ENCODE data around the gene MGAT4A. TPM values are rescaled to one million over a fixed set of nuclear protein-coding genes. Genes with fewer than 3 reads are reported as not detected.

Gene MGAT4A
- total and polyA plus RNA-seq, 5 donors from 2014 or later = 101 to 143 (median 127) TPM

- H3K4me3 ChIP-seq (ENCODE audit: low read depth, low read length) = peak overlapping the region; percentile 19
- H3K27me3 Mint-ChIP-seq = no peaks in the 10 kb centered on the region
- no peak for DNase-seq
These were observed 37.6 kb upstream of the MGAT4A start for GRCh38 chr2:98768384-98769113.

GRCh38 chr2:98764499-98764898, 33.6 kb upstream of the MGAT4A start:
- H3K4me1 Mint-ChIP-seq = peaks cover 14 to 80% (median 50%) of the 10 kb centered on the region in 4 donors
- H3K27me3 Mint-ChIP-seq = no peaks in the 10 kb centered on the region
- no peak overlapping the region for H3K4me3 Mint-ChIP-seq
- no peaks in the 10 kb centered on the region for H3K9me3 ChIP-seq (ENCODE audit: control insufficient read depth in 2 of 2, low read length in 2 of 2)
- H3K27me3 ChIP-seq (ENCODE audit: control insufficient read depth, insufficient read depth, low read length) = no peaks in the 10 kb centered on the region
- ATAC-seq (ENCODE audit: low read depth in 2 of 2) (no peak), DNase-seq (no peak)
- no peak overlapping the region for H3K4me3 ChIP-seq (ENCODE audit: low read depth, low read length)
- no peak overlapping the region for H3K27ac ChIP-seq (ENCODE audit: insufficient read depth, low read length, poor library complexity, severe bottlenecking)
- H3K4me1 ChIP-seq (ENCODE audit: control insufficient read depth, insufficient read depth, low read length, poor library complexity, severe bottlenecking) = peaks cover 48% of the 10 kb centered on the region
- H3K36me3 Mint-ChIP-seq = peaks cover 8% of the 10 kb centered on the region
- peaks cover 0 to 2% (median 0%) of the 10 kb centered on the region in 7 donors for H3K9me3 Mint-ChIP-seq
- peak overlapping the region in 1 of 3 donors; percentile 90 for H3K27ac Mint-ChIP-seq
- H3K36me3 ChIP-seq (ENCODE audit: control insufficient read depth, insufficient read depth, low read length) = no peaks in the 10 kb centered on the region

More at GRCh38 chr2:98768384-98769113, 37.6 kb upstream of the MGAT4A start:
- Mint-ChIP-seq H3K27ac (peak overlapping the region; percentile 82 to 89 (median 88)), H3K4me1 (peaks cover 11 to 83% (median 53%) of the 10 kb centered on the region in 4 donors), H3K36me3 (peaks cover 8% of the 10 kb centered on the region), H3K4me3 (peak overlapping the region in 3 of 4 donors; percentile 33 to 61 (median 46)), H3K9me3 (peaks cover 0 to 2% (median 0%) of the 10 kb centered on the region in 7 donors)
- ATAC-seq (ENCODE audit: low read depth in 2 of 2) = no peak
- Histone ChIP-seq H3K27me3 (ENCODE audit: control insufficient read depth, insufficient read depth, low read length) (no peaks in the 10 kb centered on the region), H3K36me3 (ENCODE audit: control insufficient read depth, insufficient read depth, low read length) (no peaks in the 10 kb centered on the region), H3K4me1 (ENCODE audit: control insufficient read depth, insufficient read depth, low read length, poor library complexity, severe bottlenecking) (peaks cover 53% of the 10 kb centered on the region), H3K27ac (ENCODE audit: insufficient read depth, low read length, poor library complexity, severe bottlenecking) (peak overlapping the region; percentile 85), H3K9me3 (ENCODE audit: control insufficient read depth in 2 of 2, low read length in 2 of 2) (no peaks in the 10 kb centered on the region)

GRCh38 chr2:98763209-98763951, 32.4 kb upstream of the MGAT4A start:
- DNase-seq = no peak
- Mint-ChIP-seq H3K27ac (peak overlapping the region in 1 of 3 donors; percentile 79), H3K4me3 (peak overlapping the region in 1 of 4 donors; percentile 51), H3K9me3 (peaks cover 0 to 2% (median 0%) of the 10 kb centered on the region in 7 donors), H3K36me3 (peaks cover 8% of the 10 kb centered on the region), H3K27me3 (no peaks in the 10 kb centered on the region), H3K4me1 (peaks cover 20 to 79% (median 45%) of the 10 kb centered on the region in 4 donors)
- Histone ChIP-seq H3K36me3 (ENCODE audit: control insufficient read depth, insufficient read depth, low read length) (no peaks in the 10 kb centered on the region), H3K4me1 (ENCODE audit: control insufficient read depth, insufficient read depth, low read length, poor library complexity, severe bottlenecking) (peaks cover 49% of the 10 kb centered on the region), H3K27ac (ENCODE audit: insufficient read depth, low read length, poor library complexity, severe bottlenecking) (no peak overlapping the region), H3K27me3 (ENCODE audit: control insufficient read depth, insufficient read depth, low read length) (no peaks in the 10 kb centered on the region), H3K9me3 (ENCODE audit: control insufficient read depth in 2 of 2, low read length in 2 of 2) (no peaks in the 10 kb centered on the region), H3K4me3 (ENCODE audit: low read depth, low read length) (no peak overlapping the region)
- ATAC-seq (ENCODE audit: low read depth in 2 of 2) = no peak

- Mint-ChIP-seq H3K27me3 (peaks cover 5% of the 10 kb centered on the region), H3K4me3 (peak overlapping the region in 2 of 4 donors; percentile 43 to 66), H3K4me1 (peaks cover 31 to 79% (median 51%) of the 10 kb centered on the region in 4 donors), H3K36me3 (peaks cover 8% of the 10 kb centered on the region), H3K27ac (peak overlapping the region; percentile 39 to 83 (median 59)), H3K9me3 (peaks cover 0 to 2% (median 0%) of the 10 kb centered on the region in 7 donors)
- no peaks in the 10 kb centered on the region for H3K9me3 ChIP-seq (ENCODE audit: control insufficient read depth in 2 of 2, low read length in 2 of 2)
- no peak for DNase-seq
- no peaks in the 10 kb centered on the region for H3K27me3 ChIP-seq (ENCODE audit: control insufficient read depth, insufficient read depth, low read length)
- peaks cover 56% of the 10 kb centered on the region for H3K4me1 ChIP-seq (ENCODE audit: control insufficient read depth, insufficient read depth, low read length, poor library complexity, severe bottlenecking)
- no peak overlapping the region for H3K4me3 ChIP-seq (ENCODE audit: low read depth, low read length)
- H3K36me3 ChIP-seq (ENCODE audit: control insufficient read depth, insufficient read depth, low read length) = no peaks in the 10 kb centered on the region
- H3K27ac ChIP-seq (ENCODE audit: insufficient read depth, low read length, poor library complexity, severe bottlenecking) = peak overlapping the region; percentile 30
- ATAC-seq (ENCODE audit: low read depth in 2 of 2) = no peak
These were observed 31.0 kb upstream of the MGAT4A start for GRCh38 chr2:98761909-98762308.

GRCh38 chr2:98761267-98761781, 30.4 kb upstream of the MGAT4A start:
- peak overlapping the region; percentile 1 to 74 (median 45) for H3K4me3 Mint-ChIP-seq
- Histone ChIP-seq H3K4me3 (ENCODE audit: low read depth, low read length) (peak overlapping the region; percentile 33), H3K36me3 (ENCODE audit: control insufficient read depth, insufficient read depth, low read length) (no peaks in the 10 kb centered on the region), H3K27ac (ENCODE audit: insufficient read depth, low read length, poor library complexity, severe bottlenecking) (peak overlapping the region; percentile 30), H3K27me3 (ENCODE audit: control insufficient read depth, insufficient read depth, low read length) (no peaks in the 10 kb centered on the region), H3K4me1 (ENCODE audit: control insufficient read depth, insufficient read depth, low read length, poor library complexity, severe bottlenecking) (peaks cover 52% of the 10 kb centered on the region), H3K9me3 (ENCODE audit: control insufficient read depth in 2 of 2, low read length in 2 of 2) (no peaks in the 10 kb centered on the region)
- H3K9me3 Mint-ChIP-seq = peaks cover 0 to 2% (median 0%) of the 10 kb centered on the region in 7 donors
- peaks cover 5% of the 10 kb centered on the region for H3K36me3 Mint-ChIP-seq
- peak overlapping the region; percentile 39 to 83 (median 59) for H3K27ac Mint-ChIP-seq
- peak; percentile 54 to 58 for ATAC-seq (ENCODE audit: low read depth in 2 of 2)
- peaks cover 5% of the 10 kb centered on the region for H3K27me3 Mint-ChIP-seq
- H3K4me1 Mint-ChIP-seq = peaks cover 31 to 79% (median 47%) of the 10 kb centered on the region in 4 donors
- peak in 2 of 3 donors; percentile 46 to 61 for DNase-seq

GRCh38 chr2:98759827-98760625, 29.1 kb upstream of the MGAT4A start:
- H3K27me3 Mint-ChIP-seq = peaks cover 13% of the 10 kb centered on the region
- H3K27me3 ChIP-seq (ENCODE audit: control insufficient read depth, insufficient read depth, low read length) = no peaks in the 10 kb centered on the region
- ATAC-seq (ENCODE audit: low read depth in 2 of 2) (no peak), DNase-seq (no peak)
- H3K4me1 ChIP-seq (ENCODE audit: control insufficient read depth, insufficient read depth, low read length, poor library complexity, severe bottlenecking) = peaks cover 52% of the 10 kb centered on the region
- peak overlapping the region; percentile 87 to 97 (median 91) for H3K27ac Mint-ChIP-seq
- peak overlapping the region; percentile 12 to 57 (median 47) for H3K4me3 Mint-ChIP-seq
- no peaks in the 10 kb centered on the region for H3K36me3 ChIP-seq (ENCODE audit: control insufficient read depth, insufficient read depth, low read length)
- no peak overlapping the region for H3K4me3 ChIP-seq (ENCODE audit: low read depth, low read length)
- no peaks in the 10 kb centered on the region for H3K9me3 ChIP-seq (ENCODE audit: control insufficient read depth in 2 of 2, low read length in 2 of 2)
- H3K36me3 Mint-ChIP-seq = no peaks in the 10 kb centered on the region
- H3K27ac ChIP-seq (ENCODE audit: insufficient read depth, low read length, poor library complexity, severe bottlenecking) = peak overlapping the region; percentile 16
- H3K9me3 Mint-ChIP-seq = no peaks in the 10 kb centered on the region
- peaks cover 31 to 68% (median 44%) of the 10 kb centered on the region in 4 donors for H3K4me1 Mint-ChIP-seq

- no peak for ATAC-seq (ENCODE audit: low read depth in 2 of 2)
- Mint-ChIP-seq H3K27me3 (peaks cover 18% of the 10 kb centered on the region), H3K4me1 (peaks cover 31 to 68% (median 44%) of the 10 kb centered on the region in 4 donors)
These were observed 28.4 kb upstream of the MGAT4A start for GRCh38 chr2:98759338-98759737.

More at GRCh38 chr2:98759338-98759737, 28.4 kb upstream of the MGAT4A start:
- Histone ChIP-seq H3K4me1 (ENCODE audit: control insufficient read depth, insufficient read depth, low read length, poor library complexity, severe bottlenecking) (peaks cover 52% of the 10 kb centered on the region), H3K9me3 (ENCODE audit: control insufficient read depth in 2 of 2, low read length in 2 of 2) (no peaks in the 10 kb centered on the region), H3K36me3 (ENCODE audit: control insufficient read depth, insufficient read depth, low read length) (no peaks in the 10 kb centered on the region), H3K4me3 (ENCODE audit: low read depth, low read length) (peak overlapping the region; percentile 19), H3K27me3 (ENCODE audit: control insufficient read depth, insufficient read depth, low read length) (no peaks in the 10 kb centered on the region), H3K27ac (ENCODE audit: insufficient read depth, low read length, poor library complexity, severe bottlenecking) (peak overlapping the region; percentile 16)
- Mint-ChIP-seq H3K36me3 (no peaks in the 10 kb centered on the region), H3K9me3 (no peaks in the 10 kb centered on the region), H3K4me3 (peak overlapping the region; percentile 12 to 57 (median 47)), H3K27ac (peak overlapping the region; percentile 87 to 97 (median 91))
- peak in 1 of 3 donors; percentile 31 for DNase-seq
